ENCODE results near the gene SLC18B1. TPM values are rescaled to one million over a fixed set of nuclear protein-coding genes. Genes with fewer than 3 reads are reported as not detected.
A peak's percentile ranks its signal among the peaks of the same experiment; 100 is the strongest.

SLC18B1 gene
- total RNA-seq, 1 experiment from 2014 or later: 24.1 TPM

DNA sequence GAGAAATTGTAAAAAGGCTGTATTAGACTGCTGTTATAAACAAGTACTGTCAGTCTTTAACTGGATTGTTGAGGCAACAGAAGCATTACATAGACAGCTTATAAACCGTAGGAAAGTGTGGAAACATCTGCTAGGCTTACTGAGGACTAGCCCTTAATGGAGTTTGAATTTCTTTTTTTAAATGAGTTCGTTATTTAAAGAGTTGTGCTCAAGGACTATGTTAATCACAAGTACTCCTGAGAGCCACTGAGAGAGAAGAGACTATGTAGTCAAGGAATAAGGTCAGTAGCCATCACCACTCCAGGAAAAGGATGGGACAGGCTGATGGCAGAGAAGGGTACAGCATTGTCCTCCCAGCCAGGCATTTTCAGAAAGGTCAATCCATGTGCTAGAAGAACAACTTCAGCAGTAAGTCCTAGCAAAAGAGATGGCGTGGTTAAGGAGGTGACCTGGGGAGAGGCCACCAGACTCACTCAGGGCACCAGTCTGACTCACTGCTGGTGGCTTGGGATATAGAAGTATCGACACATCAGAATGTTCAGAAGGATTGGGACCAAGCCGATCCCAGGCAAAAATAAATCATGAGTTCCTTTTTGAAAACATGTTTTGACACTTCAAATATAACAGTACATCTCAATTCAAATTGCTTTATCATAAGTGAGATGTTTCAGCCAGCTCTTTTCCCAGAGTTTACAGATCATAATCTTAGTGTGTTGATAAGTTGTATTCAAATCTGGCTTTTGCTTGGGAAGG lies 22.4 kb upstream of the SLC18B1 start (continued):
- TF ChIP-seq ZNF317 (CRISPR knock-in tag; IDR thresholded peaks at IDR 0.05; ENCODE audit: borderline replicate concordance, low read depth) (no peak), MLX (CRISPR knock-in tag; IDR thresholded peaks at IDR 0.05) (no peak), ESRRA (CRISPR knock-in tag; IDR thresholded peaks at IDR 0.05; ENCODE audit: borderline replicate concordance) (no peak), E2F1 (CRISPR knock-in tag; IDR thresholded peaks at IDR 0.05) (no peak), SMAD4 (CRISPR knock-in tag; IDR thresholded peaks at IDR 0.05) (no peak), NFYB (CRISPR knock-in tag; conservative IDR thresholded peaks at IDR 0.05; ENCODE audit: low read depth) (no peak), MYBL2 (CRISPR knock-in tag; IDR thresholded peaks at IDR 0.05) (no peak), NR3C1 (CRISPR knock-in tag; conservative IDR thresholded peaks at IDR 0.05; ENCODE audit: low read depth) (no peak), TCF7 (CRISPR knock-in tag; IDR thresholded peaks at IDR 0.05; ENCODE audit: low read depth) (no peak), KAT7 (CRISPR knock-in tag; IDR thresholded peaks at IDR 0.05; ENCODE audit: borderline replicate concordance) (no peak), JUN (CRISPR knock-in tag; IDR thresholded peaks at IDR 0.05) (no peak), SMAD3 (CRISPR knock-in tag; IDR thresholded peaks at IDR 0.05; ENCODE audit: borderline replicate concordance) (no peak), FOXP4 (CRISPR knock-in tag; IDR thresholded peaks at IDR 0.05) (no peak), IRF2 (CRISPR knock-in tag; IDR thresholded peaks at IDR 0.05; ENCODE audit: borderline replicate concordance, low read depth) (no peak)
- TF ChIP-seq, protein P1, sequence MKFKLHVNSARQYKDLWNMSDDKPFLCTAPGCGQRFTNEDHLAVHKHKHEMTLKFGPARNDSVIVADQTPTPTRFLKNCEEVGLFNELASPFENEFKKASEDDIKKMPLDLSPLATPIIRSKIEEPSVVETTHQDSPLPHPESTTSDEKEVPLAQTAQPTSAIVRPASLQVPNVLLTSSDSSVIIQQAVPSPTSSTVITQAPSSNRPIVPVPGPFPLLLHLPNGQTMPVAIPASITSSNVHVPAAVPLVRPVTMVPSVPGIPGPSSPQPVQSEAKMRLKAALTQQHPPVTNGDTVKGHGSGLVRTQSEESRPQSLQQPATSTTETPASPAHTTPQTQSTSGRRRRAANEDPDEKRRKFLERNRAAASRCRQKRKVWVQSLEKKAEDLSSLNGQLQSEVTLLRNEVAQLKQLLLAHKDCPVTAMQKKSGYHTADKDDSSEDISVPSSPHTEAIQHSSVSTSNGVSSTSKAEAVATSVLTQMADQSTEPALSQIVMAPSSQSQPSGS (CRISPR knock-in tag; IDR thresholded peaks at IDR 0.05; ENCODE audit: borderline replicate concordance, low read depth): no peak
- TF ChIP-seq, protein P2, sequence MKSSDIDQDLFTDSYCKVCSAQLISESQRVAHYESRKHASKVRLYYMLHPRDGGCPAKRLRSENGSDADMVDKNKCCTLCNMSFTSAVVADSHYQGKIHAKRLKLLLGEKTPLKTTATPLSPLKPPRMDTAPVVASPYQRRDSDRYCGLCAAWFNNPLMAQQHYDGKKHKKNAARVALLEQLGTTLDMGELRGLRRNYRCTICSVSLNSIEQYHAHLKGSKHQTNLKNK (CRISPR knock-in tag; IDR thresholded peaks at IDR 0.05): peak; percentile 15; the same call in 1 of the 2 replicates
- TF ChIP-seq, protein P3, sequence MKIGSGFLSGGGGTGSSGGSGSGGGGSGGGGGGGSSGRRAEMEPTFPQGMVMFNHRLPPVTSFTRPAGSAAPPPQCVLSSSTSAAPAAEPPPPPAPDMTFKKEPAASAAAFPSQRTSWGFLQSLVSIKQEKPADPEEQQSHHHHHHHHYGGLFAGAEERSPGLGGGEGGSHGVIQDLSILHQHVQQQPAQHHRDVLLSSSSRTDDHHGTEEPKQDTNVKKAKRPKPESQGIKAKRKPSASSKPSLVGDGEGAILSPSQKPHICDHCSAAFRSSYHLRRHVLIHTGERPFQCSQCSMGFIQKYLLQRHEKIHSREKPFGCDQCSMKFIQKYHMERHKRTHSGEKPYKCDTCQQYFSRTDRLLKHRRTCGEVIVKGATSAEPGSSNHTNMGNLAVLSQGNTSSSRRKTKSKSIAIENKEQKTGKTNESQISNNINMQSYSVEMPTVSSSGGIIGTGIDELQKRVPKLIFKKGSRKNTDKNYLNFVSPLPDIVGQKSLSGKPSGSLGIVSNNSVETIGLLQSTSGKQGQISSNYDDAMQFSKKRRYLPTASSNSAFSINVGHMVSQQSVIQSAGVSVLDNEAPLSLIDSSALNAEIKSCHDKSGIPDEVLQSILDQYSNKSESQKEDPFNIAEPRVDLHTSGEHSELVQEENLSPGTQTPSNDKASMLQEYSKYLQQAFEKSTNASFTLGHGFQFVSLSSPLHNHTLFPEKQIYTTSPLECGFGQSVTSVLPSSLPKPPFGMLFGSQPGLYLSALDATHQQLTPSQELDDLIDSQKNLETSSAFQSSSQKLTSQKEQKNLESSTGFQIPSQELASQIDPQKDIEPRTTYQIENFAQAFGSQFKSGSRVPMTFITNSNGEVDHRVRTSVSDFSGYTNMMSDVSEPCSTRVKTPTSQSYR (CRISPR knock-in tag; IDR thresholded peaks at IDR 0.05): no peak
- TF ChIP-seq, protein P4, sequence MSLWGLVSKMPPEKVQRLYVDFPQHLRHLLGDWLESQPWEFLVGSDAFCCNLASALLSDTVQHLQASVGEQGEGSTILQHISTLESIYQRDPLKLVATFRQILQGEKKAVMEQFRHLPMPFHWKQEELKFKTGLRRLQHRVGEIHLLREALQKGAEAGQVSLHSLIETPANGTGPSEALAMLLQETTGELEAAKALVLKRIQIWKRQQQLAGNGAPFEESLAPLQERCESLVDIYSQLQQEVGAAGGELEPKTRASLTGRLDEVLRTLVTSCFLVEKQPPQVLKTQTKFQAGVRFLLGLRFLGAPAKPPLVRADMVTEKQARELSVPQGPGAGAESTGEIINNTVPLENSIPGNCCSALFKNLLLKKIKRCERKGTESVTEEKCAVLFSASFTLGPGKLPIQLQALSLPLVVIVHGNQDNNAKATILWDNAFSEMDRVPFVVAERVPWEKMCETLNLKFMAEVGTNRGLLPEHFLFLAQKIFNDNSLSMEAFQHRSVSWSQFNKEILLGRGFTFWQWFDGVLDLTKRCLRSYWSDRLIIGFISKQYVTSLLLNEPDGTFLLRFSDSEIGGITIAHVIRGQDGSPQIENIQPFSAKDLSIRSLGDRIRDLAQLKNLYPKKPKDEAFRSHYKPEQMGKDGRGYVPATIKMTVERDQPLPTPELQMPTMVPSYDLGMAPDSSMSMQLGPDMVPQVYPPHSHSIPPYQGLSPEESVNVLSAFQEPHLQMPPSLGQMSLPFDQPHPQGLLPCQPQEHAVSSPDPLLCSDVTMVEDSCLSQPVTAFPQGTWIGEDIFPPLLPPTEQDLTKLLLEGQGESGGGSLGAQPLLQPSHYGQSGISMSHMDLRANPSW (CRISPR knock-in tag; conservative IDR thresholded peaks at IDR 0.05; ENCODE audit: low read depth): no peak
- TF ChIP-seq, protein P5, sequence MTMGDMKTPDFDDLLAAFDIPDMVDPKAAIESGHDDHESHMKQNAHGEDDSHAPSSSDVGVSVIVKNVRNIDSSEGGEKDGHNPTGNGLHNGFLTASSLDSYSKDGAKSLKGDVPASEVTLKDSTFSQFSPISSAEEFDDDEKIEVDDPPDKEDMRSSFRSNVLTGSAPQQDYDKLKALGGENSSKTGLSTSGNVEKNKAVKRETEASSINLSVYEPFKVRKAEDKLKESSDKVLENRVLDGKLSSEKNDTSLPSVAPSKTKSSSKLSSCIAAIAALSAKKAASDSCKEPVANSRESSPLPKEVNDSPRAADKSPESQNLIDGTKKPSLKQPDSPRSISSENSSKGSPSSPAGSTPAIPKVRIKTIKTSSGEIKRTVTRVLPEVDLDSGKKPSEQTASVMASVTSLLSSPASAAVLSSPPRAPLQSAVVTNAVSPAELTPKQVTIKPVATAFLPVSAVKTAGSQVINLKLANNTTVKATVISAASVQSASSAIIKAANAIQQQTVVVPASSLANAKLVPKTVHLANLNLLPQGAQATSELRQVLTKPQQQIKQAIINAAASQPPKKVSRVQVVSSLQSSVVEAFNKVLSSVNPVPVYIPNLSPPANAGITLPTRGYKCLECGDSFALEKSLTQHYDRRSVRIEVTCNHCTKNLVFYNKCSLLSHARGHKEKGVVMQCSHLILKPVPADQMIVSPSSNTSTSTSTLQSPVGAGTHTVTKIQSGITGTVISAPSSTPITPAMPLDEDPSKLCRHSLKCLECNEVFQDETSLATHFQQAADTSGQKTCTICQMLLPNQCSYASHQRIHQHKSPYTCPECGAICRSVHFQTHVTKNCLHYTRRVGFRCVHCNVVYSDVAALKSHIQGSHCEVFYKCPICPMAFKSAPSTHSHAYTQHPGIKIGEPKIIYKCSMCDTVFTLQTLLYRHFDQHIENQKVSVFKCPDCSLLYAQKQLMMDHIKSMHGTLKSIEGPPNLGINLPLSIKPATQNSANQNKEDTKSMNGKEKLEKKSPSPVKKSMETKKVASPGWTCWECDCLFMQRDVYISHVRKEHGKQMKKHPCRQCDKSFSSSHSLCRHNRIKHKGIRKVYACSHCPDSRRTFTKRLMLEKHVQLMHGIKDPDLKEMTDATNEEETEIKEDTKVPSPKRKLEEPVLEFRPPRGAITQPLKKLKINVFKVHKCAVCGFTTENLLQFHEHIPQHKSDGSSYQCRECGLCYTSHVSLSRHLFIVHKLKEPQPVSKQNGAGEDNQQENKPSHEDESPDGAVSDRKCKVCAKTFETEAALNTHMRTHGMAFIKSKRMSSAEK (CRISPR knock-in tag; IDR thresholded peaks at IDR 0.05; ENCODE audit: borderline replicate concordance): peak; percentile 96
- TF ChIP-seq, protein P6, sequence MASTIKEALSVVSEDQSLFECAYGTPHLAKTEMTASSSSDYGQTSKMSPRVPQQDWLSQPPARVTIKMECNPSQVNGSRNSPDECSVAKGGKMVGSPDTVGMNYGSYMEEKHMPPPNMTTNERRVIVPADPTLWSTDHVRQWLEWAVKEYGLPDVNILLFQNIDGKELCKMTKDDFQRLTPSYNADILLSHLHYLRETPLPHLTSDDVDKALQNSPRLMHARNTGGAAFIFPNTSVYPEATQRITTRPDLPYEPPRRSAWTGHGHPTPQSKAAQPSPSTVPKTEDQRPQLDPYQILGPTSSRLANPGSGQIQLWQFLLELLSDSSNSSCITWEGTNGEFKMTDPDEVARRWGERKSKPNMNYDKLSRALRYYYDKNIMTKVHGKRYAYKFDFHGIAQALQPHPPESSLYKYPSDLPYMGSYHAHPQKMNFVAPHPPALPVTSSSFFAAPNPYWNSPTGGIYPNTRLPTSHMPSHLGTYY (CRISPR knock-in tag; IDR thresholded peaks at IDR 0.05): peak; percentile 94
